ENCODE measurements around the gene AMZ1. TPM values are rescaled to one million over a fixed set of nuclear protein-coding genes. Genes with fewer than 3 reads are reported as not detected.
"Not testable (repeated sequence)": the region's sequence is repeated elsewhere in the genome, so short reads cannot be mapped to it uniquely, and the experiment has no call there.

The AMZ1 gene
- total RNA-seq, 2 donors from 2014 or later, result not detected

DNA sequence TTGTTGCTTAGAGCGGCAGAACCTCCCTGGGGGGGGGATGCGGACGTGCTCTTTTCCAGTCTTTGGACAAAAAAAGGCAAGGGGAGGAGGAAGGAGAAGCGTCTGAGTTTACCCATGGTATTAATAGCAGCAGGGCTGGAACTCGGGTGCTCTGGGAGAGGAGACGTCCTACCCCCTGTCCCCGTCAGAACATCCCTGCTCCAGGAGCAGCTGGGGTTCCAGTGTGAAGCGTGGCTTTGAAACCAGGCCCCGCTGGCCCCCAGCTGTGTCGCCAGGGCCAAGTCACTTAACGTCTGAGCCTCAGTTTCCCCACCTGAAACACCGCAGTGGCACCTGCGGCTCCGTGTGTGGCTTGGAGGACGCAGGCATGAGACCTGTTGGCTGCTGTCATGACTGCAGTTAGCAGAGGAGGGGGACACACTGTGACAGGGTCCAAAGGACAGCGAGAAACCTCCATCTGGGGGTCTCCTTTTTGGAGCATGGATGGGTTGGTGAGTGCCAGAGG lies 1.4 kb downstream of the AMZ1 start:
- Histone ChIP-seq H3K27me3 (peaks cover 0 to 18% of the 10 kb centered on the region in 2 donors), H3K4me1 (peaks cover 20% of the 10 kb centered on the region), H3K27ac (no peak overlapping the region), H3K4me3 (no peak overlapping the region), H3K9me3 (no peaks in the 10 kb centered on the region), H3K36me3 (replicated peaks in 1 of 2; ENCODE audit: insufficient read depth in 1 of 2, low read depth in 2 of 2) (no peaks in the 10 kb centered on the region)
- DNase-seq (no peak), ATAC-seq (no peak)
- 38 to 43% methylated on average over 9 to 16 of the region's 16 CpGs for WGBS, 2 donors
- TF ChIP-seq, protein P1, sequence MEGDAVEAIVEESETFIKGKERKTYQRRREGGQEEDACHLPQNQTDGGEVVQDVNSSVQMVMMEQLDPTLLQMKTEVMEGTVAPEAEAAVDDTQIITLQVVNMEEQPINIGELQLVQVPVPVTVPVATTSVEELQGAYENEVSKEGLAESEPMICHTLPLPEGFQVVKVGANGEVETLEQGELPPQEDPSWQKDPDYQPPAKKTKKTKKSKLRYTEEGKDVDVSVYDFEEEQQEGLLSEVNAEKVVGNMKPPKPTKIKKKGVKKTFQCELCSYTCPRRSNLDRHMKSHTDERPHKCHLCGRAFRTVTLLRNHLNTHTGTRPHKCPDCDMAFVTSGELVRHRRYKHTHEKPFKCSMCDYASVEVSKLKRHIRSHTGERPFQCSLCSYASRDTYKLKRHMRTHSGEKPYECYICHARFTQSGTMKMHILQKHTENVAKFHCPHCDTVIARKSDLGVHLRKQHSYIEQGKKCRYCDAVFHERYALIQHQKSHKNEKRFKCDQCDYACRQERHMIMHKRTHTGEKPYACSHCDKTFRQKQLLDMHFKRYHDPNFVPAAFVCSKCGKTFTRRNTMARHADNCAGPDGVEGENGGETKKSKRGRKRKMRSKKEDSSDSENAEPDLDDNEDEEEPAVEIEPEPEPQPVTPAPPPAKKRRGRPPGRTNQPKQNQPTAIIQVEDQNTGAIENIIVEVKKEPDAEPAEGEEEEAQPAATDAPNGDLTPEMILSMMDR (IDR thresholded peaks at IDR 0.05), result no peak
- TF ChIP-seq POLR2A (IDR thresholded peaks at IDR 0.05), result no peak
- intact Hi-C loops (cut with DNase I), result no loop called here

DNA sequence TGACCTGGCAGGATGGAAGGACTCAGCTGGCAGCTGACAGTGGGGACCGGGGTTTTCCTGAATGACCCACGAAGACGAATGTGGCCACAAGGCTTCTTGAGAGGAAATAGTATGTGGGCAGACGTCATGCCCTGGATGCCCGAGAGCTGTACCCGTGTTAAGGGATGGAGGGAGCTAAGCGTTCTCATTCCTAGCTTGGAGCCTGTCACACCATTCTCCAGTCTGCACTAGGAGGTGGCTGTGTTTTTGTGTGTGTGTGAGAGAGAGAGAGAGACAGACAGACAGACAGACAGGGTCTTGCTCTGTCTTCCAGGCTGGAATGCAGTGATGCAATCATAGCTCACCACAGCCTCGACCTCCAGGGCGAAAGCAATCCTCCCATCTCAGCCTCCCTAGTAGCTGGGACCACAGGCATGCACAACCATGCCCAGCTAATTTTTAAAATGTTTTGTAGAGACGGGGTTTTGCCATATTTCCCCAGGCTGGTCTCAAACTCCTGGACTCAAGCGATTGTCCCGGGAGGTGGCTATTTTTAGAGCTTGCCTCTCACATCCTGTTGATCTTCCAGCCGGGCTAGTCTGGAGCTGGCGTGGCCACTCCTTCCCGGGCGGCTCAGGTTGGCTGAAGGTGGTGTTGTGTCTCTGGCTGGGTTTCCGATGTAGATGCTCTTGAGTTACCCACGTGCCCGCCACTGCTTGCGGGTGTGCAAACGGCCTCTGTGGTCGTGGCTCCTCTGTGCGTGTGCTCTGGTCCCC lies 2.1 kb downstream of the AMZ1 start:
- 56 to 62% methylated on average over 15 to 23 of the region's 23 CpGs for WGBS, 2 donors
- Histone ChIP-seq H3K36me3 (replicated peaks in 1 of 2; ENCODE audit: insufficient read depth in 1 of 2, low read depth in 2 of 2) (no peaks in the 10 kb centered on the region), H3K27me3 (peaks cover 0 to 18% of the 10 kb centered on the region in 2 donors), H3K27ac (no peak overlapping the region), H3K4me3 (no peak overlapping the region), H3K4me1 (peaks cover 20% of the 10 kb centered on the region), H3K9me3 (no peaks in the 10 kb centered on the region)
- TF ChIP-seq POLR2A (IDR thresholded peaks at IDR 0.05), result no peak
- TF ChIP-seq, protein P1 (IDR thresholded peaks at IDR 0.05), result no peak
- intact Hi-C loops (cut with DNase I), result no loop called here
- no peak for DNase-seq
- ATAC-seq, result no peak

DNA sequence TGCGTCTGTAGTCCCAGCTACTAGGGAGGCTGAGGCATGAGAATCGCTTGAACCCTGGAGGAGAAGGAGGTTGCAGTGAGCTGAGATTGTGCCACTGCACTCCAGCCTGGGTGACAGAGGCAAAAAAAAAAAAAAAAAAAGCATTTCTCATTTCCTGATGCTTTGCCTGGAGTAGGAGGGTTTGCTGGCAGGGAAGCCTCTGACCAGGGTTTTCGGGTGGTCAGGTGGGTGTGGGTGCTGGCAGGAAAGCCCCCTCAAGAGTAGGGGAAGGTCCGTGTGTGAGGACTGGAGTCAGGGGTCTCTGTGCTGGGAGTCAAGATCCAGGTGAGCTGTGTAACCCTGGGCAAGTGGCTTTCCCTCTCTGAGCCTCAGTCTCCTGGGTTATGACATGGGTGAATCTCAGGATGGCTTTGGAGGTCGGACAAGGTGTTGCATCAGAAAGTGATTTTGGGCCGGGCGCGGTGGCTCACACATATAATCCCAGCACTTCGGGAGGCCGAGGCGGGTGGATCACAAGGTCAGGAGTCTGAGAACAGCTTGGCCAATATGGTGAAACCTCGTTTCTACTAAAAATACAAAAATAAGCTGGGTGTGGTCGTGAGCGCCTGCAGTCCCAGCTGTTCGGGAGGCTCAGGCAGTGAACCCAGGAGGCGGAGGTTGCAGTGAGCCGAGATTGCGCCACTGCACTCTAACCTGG lies 3.2 kb downstream of the AMZ1 start:
- Histone ChIP-seq H3K4me1 (peaks cover 20% of the 10 kb centered on the region), H3K36me3 (replicated peaks in 1 of 2; ENCODE audit: insufficient read depth in 1 of 2, low read depth in 2 of 2) (no peaks in the 10 kb centered on the region), H3K27ac (no peak overlapping the region), H3K9me3 (no peaks in the 10 kb centered on the region), H3K27me3 (peaks cover 0 to 18% of the 10 kb centered on the region in 2 donors), H3K4me3 (no peak overlapping the region)
- ATAC-seq, result no peak
- WGBS, 2 donors, result 82 to 83% methylated on average over 18 of the region's 18 CpGs
- no peak for TF ChIP-seq POLR2A (IDR thresholded peaks at IDR 0.05)
- TF ChIP-seq, protein P1 (IDR thresholded peaks at IDR 0.05), result no peak
- intact Hi-C loops (cut with DNase I), result no loop called here
- DNase-seq, result no peak

DNA sequence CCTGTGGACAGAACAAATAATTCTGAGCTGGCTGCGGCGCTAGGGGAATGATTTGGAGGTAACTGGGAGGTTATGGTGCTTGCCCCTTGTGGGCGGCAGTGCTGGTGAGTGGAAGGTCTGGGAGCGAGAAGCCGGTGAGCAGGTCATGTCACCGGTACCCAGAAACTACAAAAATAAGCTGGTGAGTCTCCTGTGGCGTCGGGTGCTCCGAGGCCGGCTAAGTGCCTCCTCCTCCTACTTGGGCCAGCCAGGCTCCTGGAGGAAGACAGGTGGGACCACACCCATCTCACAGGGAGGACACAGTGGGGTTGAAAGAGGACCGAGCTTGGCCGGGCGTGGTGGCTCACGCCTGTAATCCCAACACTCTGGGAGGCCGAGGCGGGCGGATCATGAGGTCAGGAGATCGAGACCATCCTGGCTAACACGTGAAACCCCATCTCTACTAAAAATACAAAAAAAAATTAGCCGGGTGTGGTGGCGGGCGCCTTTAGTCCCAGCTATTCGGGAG lies 4.0 kb downstream of the AMZ1 start:
- ATAC-seq; H3K9me3 ChIP-seq; H3K4me3 ChIP-seq; H3K36me3 ChIP-seq (replicated peaks in 1 of 2; ENCODE audit: insufficient read depth in 1 of 2, low read depth in 2 of 2); H3K27ac ChIP-seq; intact Hi-C loops (cut with DNase I); DNase-seq: not testable (repeated sequence)
- H3K4me1 ChIP-seq, result peaks cover 20% of the 10 kb centered on the region
- peaks cover 0 to 18% of the 10 kb centered on the region in 2 donors for H3K27me3 ChIP-seq
- WGBS, 2 donors, result 85 to 86% methylated on average over 23 of the region's 23 CpGs

DNA sequence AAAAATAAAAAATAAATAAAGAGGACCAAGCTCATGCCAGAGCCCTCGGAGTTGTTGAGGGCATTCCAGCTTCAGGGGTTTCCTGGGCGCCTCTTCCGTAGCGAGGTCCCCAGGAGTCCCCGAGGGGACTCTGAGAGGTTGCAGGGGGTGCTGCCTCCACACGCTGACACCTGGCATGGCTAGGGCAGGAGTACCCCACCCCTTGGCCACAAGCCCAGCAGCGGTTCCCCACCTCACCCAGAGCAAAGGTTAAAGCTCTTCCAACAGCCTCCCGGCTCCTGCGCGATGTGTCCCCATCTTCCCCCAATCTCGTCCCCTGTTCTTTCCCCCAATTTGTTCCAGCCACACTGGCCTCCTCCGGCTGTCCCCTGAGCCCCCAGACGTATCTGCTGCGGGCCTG lies 4.5 kb downstream of the AMZ1 start:
- Histone ChIP-seq H3K27ac (no peak overlapping the region), H3K9me3 (no peaks in the 10 kb centered on the region), H3K36me3 (replicated peaks in 1 of 2; ENCODE audit: insufficient read depth in 1 of 2, low read depth in 2 of 2) (no peaks in the 10 kb centered on the region), H3K4me1 (peaks cover 16% of the 10 kb centered on the region), H3K4me3 (no peak overlapping the region), H3K27me3 (peaks cover 0 to 15% of the 10 kb centered on the region in 2 donors)
- WGBS, 2 donors, result 72 to 73% methylated on average over 14 of the region's 14 CpGs
- ATAC-seq (no peak), DNase-seq (no peak)
- no peak for TF ChIP-seq POLR2A (IDR thresholded peaks at IDR 0.05)
- TF ChIP-seq, protein P1 (IDR thresholded peaks at IDR 0.05), result no peak
- intact Hi-C loops (cut with DNase I), result no loop called here

DNA sequence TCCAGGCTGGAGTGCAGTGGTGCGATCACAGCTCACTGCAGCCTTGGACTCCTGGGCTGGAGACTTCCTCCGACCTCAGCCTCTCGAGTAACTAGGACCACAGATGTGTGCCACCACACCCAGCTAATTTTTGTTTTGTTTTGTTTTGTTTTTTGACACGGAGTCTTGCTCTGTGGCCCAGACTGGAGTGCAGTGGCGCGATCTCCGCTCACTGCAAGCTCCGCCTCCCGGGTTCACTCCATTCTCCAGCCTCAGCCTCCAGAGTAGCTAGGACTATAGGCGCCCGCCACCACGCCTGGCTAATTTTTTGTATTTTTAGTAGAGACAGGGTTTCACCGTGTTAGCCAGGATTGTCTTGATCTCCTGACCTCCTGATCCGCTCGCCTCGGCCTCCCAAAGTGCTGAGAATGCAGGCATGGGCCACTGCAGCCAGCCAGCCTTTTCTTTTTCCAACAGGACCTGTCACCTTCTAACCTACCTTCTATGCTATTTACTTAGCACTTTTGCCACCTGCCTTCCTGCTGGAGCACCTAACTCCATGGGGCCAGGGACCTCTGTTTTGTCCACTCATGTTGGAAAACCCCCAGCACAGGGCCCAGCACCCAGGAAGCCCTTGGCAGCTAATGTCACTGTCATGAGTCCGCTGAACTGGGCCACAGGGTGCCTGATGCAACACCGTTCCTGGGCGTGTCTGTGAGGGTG lies 5.6 kb downstream of the AMZ1 start:
- H3K4me3 ChIP-seq; H3K4me1 ChIP-seq; DNase-seq; H3K36me3 ChIP-seq (replicated peaks in 1 of 2; ENCODE audit: insufficient read depth in 1 of 2, low read depth in 2 of 2); intact Hi-C loops (cut with DNase I); H3K27ac ChIP-seq; ATAC-seq; H3K9me3 ChIP-seq; H3K27me3 ChIP-seq: not testable (repeated sequence)
- WGBS, 2 donors, result 84 to 85% methylated on average over 16 to 19 of the region's 19 CpGs

DNA sequence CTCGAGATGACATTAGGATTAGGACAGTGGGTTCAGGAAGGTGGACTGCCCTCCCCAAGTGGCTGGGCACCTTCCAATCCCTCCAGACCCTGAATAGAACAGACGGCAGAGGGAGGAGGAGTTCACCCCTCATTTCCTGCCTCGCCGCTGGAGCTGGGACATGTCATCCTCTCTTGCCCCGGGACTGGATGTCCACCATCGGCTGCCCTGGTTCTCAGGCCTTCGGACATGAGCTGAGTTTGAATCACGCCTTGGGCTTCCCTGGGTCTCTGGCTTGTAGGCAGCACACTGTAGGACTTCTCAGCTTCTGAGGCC lies 6.1 kb downstream of the AMZ1 start:
- H3K27ac ChIP-seq; H3K9me3 ChIP-seq; H3K27me3 ChIP-seq; H3K36me3 ChIP-seq (replicated peaks in 1 of 2; ENCODE audit: insufficient read depth in 1 of 2, low read depth in 2 of 2); DNase-seq; H3K4me1 ChIP-seq; ATAC-seq; intact Hi-C loops (cut with DNase I); H3K4me3 ChIP-seq: not testable (repeated sequence)
- WGBS, 2 donors, result 75 to 79% methylated on average over 6 to 8 of the region's 8 CpGs

Data from body of pancreas (tissue), 4 donors.